Activated CD4-positive, CD25-positive, alpha-beta regulatory T cell treated with anti-CD3 and anti-CD28 coated beads, Interleukin-2, amount 50 U/mL, for 16 hours (primary cell): ENCODE results near the gene SLC50A1.
"Not testable (repeated sequence)": the region's sequence is repeated elsewhere in the genome, so short reads cannot be mapped to it uniquely, and the experiment has no call there.

Experiments used
- DNase-seq: peaks from one replicate; pipeline ENCODE4 v3.0.0-alpha.2; 2020; ENCODE audit warnings: low read depth, low spot score

The SLC50A1 gene

DNA sequence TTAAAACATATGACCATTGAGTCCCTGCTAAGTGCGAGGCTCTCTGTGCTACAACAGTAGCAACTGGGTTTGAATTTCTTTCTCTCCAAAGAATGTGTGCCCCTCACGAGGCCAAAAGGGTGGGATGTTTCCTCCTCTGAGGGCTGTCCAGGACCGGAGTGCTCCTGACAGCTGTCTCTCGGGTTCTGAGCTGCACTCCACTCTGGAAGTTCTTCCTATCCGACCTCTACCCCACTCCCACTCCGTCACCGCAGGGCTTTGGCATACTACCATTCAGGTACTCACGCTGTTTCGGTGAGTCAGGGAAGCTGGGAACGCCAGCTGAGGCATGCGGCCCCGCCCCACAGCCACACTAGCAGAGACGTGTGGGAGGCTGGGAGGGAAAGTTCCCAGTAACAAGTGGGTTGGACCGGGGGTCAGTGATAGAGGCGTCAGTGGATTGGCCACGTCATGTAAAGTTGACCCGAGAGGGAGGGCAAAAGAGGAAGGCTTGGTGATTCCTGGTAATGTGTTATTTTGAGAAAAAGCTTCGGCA is 705 bp upstream of the SLC50A1 start:
- peak; percentile 22 for DNase-seq

DNA sequence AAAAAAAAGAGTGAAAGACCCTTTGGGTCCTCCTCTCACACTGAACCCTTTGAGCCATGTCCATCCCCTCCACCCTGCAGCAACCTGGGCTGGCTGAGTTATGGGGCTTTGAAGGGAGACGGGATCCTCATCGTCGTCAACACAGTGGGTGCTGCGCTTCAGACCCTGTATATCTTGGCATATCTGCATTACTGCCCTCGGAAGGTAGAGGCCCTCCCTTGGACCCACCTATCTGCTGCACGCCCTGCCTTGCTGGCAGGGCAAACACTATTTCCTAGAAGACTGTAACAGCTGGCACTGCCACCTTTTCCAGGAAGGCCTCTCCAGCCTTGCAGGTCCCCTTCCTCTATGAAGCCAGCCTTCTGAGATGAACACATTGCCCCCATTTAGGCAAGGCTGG is 1.1 kb downstream of the SLC50A1 start:
- DNase-seq: no peak

DNA sequence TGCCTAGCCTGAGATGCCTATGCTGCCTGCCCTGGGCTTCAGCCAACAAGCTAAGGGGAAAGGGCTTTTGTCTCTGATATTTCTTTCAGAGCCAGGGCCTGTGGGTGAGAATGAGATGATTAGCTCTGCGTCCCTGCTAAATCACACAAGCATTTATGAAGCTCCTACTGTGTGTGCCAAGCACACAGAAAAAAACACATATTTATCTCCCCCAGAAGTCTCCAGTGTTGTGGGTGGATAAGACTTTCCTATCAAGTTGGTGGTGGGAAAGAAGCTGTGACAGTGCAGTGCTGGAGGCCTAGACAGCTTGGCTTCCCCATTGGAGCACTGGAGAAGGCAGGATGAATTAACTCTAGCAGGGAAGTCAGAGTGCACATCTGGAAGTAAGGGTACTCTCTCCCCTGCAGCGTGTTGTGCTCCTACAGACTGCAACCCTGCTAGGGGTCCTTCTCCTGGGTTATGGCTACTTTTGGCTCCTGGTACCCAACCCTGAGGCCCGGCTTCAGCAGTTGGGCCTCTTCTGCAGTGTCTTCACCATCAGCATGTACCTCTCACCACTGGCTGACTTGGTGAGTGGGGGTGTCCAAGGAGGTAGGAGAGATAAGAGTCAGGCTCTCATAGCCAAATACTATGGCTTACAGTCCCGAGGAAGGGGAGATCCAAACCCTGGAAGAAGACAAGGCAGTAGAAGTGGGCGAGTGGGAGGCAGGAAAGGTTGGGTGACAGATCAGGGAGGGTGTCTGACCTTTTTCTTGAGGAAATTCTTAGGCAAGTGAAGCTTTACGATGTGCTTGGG is 1.7 kb downstream of the SLC50A1 start:
- no peak for DNase-seq

DNA sequence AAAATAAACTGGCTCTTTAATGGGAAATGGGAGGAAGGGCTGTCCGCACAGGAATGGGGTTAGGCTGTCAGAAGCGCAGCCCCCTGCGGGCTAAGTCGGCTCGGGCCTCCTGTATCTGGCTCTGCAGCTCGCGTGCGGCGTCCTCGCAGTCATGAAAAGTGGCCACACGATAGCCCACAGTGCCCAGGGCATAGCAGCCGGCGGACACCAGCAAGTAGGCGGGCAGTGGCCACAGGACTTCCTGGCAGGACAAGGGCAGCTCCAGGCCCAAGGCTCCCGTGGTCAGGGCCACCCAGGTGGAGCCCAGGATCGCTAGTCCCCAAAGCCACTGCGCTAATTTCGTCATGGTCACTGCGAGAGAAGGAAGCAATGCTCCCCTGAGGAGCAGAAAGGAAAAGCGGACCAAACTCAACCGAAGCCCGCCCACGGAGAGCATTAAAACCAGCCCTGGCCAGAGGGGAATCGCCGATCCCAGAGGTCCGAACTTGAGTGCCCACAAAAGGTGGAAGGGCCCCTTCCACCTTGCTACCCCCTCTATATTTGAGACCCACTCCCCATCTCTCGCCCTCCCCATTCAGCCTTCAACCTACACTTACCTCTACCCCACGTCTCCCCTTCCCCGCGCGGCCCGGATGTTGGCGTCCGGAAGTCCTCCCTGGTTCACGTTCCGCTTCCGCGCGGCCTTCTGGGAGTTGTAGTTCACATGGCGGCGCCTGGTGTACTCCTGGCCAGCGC is 4.4 kb downstream of the SLC50A1 start, which contains the start of gene DPM3:
Gene DPM3 (minus strand): TSS at position 637 of the 735 bp plus-strand sequence. CDS start 291 bp downstream, at position 346.
- DNase-seq: peak; percentile 81

DNA sequence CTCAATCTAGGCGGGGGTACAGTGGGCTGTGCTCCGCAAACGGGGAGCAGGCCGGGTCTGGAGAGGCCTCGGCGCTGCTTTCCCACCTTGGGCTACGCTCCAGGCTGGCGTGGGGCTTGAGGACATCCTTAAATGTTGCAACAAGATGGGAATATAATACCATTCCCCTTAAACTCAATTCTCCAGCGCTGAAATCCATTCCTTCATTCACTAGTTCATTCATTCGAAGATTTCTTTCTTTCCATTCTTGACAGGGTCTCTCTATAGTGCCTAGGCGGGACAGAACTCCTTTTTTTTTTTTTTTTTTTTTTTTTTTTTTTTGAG is 4.9 kb downstream of the SLC50A1 start:
- no peak for DNase-seq

DNA sequence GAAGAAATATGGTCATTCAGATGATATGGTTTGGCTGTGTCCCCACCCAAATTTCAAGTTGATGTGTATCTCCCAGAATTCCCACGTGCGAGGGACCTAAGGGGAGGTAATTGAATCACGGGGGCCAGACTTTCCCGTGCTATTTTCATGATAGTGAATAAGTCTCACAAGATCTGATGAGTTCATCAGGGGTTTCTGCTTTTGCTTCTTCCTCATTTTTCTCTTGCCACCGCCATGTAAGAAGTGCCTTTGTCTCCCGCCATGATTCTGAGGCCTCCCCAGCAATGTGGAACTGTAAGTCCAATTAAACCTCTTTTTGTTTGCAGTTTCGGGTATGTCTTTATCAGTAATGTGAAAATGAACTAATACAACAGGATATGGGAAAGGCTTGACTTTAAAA is 6.1 kb downstream of the SLC50A1 start:
- DNase-seq: no peak

DNA sequence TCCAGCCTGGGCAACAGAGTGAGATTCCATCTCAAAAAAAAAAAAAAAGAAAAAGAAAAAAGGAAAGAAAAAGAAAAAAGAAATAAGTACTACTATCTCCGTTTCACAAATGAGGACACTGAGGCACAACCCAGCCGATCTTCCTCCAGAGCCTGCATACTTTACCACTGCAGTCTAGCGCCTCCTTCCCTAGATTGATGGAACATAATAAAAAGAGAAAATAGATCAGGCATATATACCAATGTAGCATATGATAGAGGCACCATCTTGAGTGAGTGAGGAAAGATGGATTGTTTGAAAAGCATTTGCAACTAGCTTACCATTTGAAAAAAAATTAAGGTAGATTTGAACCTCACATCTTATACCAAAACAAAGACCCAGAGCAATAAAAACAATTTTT is 9.8 kb downstream of the SLC50A1 start:
- DNase-seq: no peak

DNA sequence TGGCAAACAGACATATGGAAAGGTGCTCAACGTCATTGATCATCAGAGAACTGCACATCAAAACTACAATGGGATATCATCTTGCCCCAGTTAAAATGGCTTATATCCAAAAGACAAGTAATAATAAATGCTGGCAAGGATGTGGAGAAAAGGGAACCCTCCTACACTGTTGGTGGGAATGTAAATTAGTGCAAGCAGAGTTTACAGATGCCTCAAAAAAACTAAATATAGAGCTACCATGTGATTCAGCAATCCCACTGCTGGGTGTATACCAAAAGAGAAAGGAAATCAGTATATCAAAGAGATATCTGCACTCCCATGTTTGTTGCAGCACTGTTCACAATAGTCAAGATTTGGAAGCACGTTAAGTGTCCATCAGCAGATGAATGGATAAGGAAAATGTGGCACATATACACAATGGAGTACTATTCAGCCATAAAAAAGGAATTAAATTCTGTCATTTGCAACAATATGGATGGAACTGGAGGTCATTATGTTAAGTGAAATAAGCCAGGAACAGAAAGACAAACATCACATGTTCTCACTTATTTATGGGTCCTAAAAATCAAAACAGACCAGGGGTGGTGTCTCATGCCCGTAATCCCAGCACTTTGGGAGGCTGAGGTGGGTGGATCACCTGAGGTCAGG is 20.5 kb downstream of the SLC50A1 start:
- not testable (repeated sequence) for DNase-seq

DNA sequence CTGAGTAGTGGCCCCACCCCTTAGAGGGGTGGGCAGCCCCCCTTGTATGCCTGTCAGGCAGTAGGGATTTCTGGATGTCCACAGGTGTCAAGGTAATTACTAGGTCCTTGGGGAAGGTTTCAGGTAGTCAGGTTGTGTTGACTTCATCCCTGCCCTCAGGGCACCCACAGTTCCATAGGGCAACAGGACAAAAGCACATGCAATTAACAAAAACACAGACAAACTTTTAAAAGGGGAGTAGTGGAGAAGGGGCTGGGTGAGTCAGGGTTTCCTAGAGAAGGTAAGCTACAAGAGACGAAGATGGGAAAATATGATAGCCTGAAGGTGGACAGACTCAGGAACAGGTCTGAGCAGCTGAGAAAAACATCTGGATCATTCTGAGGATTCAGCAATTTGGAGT is 23.3 kb downstream of the SLC50A1 start:
- DNase-seq: no peak

DNA sequence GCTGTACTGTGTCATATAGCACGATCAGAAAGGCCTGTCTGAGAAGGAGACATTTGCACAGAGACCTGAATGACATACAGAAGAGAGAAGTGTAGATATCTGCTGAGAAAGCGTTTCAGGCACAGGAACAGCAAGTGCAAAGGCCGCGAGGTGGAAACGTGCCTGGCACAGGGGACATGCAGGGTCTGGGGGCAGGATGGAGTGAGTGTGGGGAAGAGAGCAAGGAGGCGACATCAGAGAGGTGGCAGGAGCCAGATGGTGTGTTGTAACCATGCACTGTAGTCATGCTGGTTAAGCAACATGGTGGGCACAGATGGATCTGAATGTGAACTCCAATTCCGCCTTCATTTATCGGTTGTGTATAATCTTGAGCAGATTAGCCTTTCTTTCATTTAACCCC is 24.5 kb downstream of the SLC50A1 start:
- no peak for DNase-seq

DNA sequence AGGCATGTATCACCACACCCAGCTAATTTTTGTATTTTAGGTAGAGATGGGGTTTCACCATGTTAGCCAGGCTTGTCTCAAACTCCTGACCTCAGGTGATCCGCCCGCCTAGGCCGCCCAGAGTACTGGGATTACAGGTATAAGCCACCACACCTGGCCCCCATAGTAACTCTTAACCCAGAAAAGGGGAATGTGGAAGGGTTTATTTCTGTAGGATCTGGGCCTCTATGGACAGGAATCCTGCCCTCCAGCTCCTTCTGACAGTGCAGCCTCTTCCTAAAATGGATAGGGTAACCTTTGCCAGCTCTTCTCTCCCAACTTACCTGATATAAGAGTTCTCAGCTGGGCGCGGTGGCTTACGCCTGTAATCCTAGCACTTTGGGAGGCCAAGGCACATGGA is 27.0 kb downstream of the SLC50A1 start:
- DNase-seq: not testable (repeated sequence)

DNA sequence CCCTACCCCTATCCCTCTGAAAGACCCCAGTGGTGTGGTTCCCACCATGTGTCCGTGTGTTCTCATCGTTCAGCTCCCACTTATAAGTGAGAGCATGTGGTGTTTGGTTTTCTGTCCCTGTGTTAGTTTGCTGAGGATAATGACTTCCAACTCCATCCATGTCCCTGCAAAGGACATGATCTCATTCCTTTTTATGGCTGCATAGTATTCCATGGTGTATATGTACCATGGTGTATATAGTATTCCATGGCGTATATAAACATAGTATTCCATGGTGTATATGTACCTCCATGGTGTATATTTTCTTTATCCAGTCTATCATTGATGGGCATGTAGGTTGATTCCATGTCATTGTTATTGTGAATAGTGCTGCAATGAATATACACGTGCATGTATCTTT is 28.1 kb downstream of the SLC50A1 start:
- DNase-seq: not testable (repeated sequence)

DNA sequence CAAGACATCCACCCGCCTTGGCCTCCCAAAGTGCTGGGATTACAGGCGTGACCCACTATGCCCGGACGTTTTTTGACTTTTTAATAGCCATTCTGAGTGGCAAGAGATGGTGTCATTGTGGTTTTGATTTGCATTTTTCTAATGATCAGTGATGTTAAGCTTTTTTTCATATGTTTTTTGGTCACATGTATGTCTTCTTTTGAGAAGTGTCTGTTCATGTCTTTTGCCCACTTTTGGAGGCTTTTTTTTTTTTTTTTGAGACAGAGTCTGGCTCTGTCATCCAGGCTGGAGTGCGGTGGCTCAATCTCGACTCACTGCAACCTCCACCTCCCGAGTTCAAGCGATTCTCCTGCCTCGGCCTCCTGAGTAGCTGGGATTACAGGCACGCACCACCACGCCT is 29.0 kb downstream of the SLC50A1 start:
- not testable (repeated sequence) for DNase-seq

DNA sequence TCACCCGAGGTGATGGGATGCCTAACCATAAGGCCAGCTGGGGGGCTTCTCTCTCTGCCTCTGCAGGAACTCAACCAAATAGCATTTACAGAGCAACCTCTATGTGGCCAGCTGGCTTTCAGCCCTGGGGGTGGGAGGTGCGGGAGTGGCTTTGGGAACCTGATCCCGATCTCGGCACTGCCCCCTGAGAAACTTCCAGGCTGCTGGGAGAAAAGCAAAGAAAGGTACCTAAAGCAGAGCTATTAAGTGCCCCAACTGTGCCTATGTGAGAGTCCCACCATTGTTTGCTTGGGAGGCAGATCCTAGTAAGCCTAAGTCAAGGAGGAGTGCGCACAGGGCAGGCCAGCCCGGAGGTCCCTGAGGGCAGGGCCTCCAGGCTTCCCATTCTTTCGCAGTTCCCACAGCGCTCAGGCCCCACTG is 30.4 kb downstream of the SLC50A1 start:
- DNase-seq: no peak

DNA sequence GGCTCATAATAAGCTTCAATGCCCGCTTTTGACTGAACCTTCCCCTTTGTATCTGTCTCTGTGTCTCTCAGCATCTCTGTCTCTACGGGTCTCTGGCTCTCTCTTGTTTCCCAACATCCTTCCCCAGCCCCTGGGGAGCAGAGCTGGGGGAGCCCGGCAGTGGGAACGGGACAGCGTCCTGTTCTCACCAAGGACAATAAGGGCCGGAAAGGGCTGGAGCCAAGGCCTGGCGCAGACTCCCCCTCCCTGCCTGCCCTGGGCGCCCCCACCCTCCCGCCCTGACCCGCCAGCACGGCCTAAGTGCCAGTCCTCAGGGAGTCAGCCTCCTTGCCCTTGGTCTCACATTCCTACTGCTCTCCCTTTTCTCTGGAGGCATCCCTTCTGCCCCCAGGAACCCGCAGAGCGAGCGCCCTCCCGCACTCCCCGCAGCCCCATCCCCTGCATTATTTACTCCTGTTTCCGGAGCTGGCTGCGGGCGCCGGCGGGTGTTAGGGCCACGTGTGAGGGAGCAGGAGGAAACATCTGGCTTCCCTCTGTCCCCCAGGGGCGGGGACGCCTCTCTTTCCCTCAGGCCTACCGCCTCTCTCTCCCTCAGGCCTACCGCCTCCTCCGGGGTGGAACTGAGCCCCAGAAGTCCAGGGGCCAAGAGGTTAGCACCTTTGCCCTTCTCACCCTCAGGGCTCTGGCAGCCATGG is 31.0 kb downstream of the SLC50A1 start:
- no peak for DNase-seq

DNA sequence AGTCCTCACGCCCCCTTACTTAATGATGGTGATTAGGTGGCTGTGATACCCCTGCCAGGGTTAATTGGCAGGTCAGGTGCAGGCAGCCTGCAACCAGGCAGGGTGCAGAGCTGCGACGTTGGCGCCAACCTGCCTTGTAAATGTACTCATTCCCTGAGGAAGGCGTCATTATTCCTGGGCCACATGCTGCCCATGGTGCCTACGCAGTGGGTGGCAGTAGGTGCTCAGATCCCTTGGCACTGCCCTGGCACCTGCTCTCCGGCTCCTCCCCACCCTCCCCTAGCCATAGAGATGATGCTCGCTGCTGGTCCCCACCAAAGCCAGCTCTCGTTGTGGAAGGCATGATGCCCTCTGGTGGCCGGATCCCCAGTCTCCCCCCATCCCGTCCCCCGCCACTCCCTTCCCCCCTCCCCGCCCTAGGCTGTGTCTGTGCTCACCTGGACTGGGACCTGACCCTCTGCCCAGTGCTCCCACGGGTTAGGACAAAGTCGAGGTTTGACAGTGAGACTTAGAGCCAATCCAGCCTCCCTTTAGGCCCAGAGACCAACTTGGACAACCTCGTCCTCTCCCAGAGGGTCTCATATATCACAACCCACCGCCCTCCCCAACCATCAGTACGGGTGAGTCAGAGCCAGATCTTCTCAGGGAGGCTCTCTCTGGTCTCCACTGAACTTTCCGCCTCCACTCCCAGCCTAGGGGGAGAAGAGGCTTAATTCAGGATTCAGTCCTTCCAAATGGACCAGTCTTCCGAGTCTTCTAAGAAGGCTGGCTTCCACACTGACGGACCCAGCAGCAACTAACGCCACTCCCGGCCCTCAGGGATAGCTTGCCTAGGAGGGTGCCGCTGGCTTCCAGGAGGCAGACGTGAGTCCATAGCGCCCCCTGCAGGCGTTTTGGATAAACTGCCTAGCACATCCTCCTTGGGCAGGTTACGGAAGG is 31.8 kb downstream of the SLC50A1 start:
- DNase-seq: peak; percentile 75

DNA sequence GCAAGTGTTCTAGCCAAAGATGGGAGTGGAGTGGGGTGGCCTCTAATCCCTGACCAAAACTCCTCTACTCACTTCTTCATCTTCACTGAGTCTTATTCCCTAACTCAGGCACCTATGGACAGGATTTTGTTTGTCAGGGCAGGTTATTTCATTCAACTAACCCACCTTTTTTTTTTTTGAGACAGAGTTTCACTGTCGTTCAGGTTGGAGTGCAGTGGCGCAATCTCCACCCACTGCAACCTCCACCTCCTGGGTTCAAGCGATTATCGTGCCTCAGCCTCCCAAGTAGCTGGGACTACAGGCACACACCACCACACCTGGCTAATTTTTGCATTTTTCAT is 32.4 kb downstream of the SLC50A1 start:
- DNase-seq: not testable (repeated sequence)

DNA sequence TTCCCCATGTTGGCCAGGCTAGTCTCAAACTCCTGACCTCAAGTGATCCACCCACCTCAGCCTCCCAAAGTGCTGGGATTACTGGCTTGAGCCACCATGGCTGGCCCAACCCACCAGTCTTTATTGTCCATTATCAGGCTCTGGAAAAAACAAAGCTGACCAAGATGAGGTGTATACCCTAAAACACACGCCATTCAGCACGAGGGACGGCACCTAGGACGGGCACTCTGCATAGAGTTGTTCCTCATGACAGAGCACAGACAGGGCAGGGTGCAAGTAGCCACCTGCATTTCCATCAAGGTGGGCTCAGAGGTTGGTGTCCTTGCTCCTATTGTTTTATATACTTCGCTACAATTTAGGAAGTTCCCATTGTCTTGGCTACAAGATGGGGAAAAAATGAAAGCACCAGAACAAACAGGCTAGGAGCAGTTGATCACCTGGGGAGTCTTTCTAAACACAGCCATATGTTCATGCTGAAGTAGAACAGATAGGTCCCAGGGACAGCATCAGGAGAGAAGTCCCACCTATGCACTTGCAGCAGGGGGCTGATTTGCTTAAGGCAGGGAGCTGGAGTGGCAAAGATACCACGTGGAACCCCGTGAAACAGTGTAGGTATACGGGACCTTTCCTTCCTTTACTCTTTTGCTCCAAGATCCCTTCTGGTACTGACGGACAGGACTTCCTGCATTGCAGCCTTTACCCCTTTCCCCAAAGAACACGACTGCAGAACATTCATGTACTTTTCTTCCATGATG is 33.0 kb downstream of the SLC50A1 start:
- no peak for DNase-seq

DNA sequence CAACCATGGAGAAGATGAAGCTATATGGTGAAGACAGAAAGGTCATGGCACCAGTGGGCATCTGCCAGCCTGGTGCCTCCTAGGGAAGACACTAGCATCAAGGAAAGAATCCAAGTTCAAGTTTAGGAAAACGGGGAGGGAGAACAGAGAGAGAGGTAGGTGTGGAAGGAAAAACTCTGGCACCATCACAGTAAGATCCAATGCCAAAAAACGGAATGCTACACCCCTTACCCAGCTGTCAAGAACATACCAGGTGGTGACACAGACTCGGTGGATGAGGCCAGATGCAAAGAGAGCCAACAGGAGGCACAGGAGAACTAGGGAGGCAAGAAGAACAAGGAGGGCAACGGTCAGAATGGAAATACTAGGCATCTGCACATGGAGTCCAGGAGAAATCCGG is 33.9 kb downstream of the SLC50A1 start:
- no peak for DNase-seq
